H9 (cell line): Measurements from ENCODE around the gene NEMP1. TPM values are rescaled to one million over a fixed set of nuclear protein-coding genes. Genes with fewer than 3 reads are reported as not detected.

Experiments
- DNase-seq: peaks from one replicate; pipeline ENCODE4 v3.0.0-alpha.2; 2017
- H2AFZ ChIP-seq: one replicate; pipeline ENCODE4 v1.6.1; 2013; ENCODE audit warnings: mild to moderate bottlenecking, low read length, control low read depth, moderate library complexity
- H2AK5ac ChIP-seq: 2 replicates; pipeline ENCODE4 v1.6.1; 2013; ENCODE audit warnings: low read length, control low read depth, mixed read lengths; ENCODE audit not compliant: insufficient read length
- H2BK120ac ChIP-seq: one replicate; pipeline ENCODE4 v1.6.1; 2013; ENCODE audit warnings: low read depth, mild to moderate bottlenecking, low read length, control low read depth, inconsistent platforms; ENCODE audit not compliant: poor library complexity, severe bottlenecking
- H2BK12ac ChIP-seq: 2 replicates; pipeline ENCODE4 v1.6.1; 2013; ENCODE audit warnings: low read length, control low read depth, mixed read lengths, low read depth; ENCODE audit not compliant: insufficient read length
- H2BK15ac ChIP-seq: 2 replicates; pipeline ENCODE4 v1.6.1; 2013; ENCODE audit warnings: low read depth, low read length, control low read depth
- H2BK20ac ChIP-seq: one replicate; pipeline ENCODE4 v1.6.1; 2013; ENCODE audit warnings: low read depth, mild to moderate bottlenecking, low read length, control low read depth, inconsistent platforms; ENCODE audit not compliant: poor library complexity, severe bottlenecking
- H2BK5ac ChIP-seq: 2 replicates; pipeline ENCODE4 v1.6.1; 2013; ENCODE audit warnings: low read length, control low read depth, mixed read lengths; ENCODE audit not compliant: insufficient read length
- H3K14ac ChIP-seq: 2 replicates; pipeline ENCODE4 v1.6.1; 2013; ENCODE audit warnings: low read length, control low read depth; ENCODE audit not compliant: insufficient read depth
- H3K18ac ChIP-seq: 2 replicates; pipeline ENCODE4 v1.6.1; 2013; ENCODE audit warnings: low read depth, mild to moderate bottlenecking, mixed read lengths, low read length, control low read depth; ENCODE audit not compliant: insufficient read length
- H3K23ac ChIP-seq: 2 replicates; pipeline ENCODE4 v1.6.1; 2013; ENCODE audit warnings: low read length, control low read depth, mixed read lengths, low read depth; ENCODE audit not compliant: insufficient read length
- H3K23me2 ChIP-seq: 2 replicates; pipeline ENCODE4 v1.6.1; 2013; ENCODE audit warnings: low read depth, mild to moderate bottlenecking, mixed read lengths, low read length, control low read depth; ENCODE audit not compliant: insufficient read length, poor library complexity, severe bottlenecking
- H3K27ac ChIP-seq: 2 replicates; pipeline ENCODE4 v1.5.1; 2013; ENCODE audit warnings: low read length, control low read depth, mixed read lengths, low read depth; ENCODE audit not compliant: insufficient read length
- H3K27me3 ChIP-seq: 2 replicates; pipeline ENCODE4 v1.6.1; 2013; ENCODE audit warnings: low read length, control low read depth, inconsistent platforms; ENCODE audit not compliant: insufficient read depth
- H3K4ac ChIP-seq: 2 replicates; pipeline ENCODE4 v1.6.1; 2013; ENCODE audit warnings: low read depth, mild to moderate bottlenecking, control low read depth, inconsistent platforms, low read length, moderate library complexity
- H3K4me1 ChIP-seq: 2 replicates; pipeline ENCODE4 v1.6.1; 2013; ENCODE audit warnings: low read length, control low read depth, inconsistent platforms; ENCODE audit not compliant: insufficient read depth
- H3K4me2 ChIP-seq: 2 replicates; pipeline ENCODE4 v1.6.1; 2013; ENCODE audit warnings: low read length, control low read depth, mixed read lengths; ENCODE audit not compliant: insufficient read length, insufficient read depth
- H3K56ac ChIP-seq: 2 replicates; pipeline ENCODE4 v1.6.1; 2013; ENCODE audit warnings: low read depth, mild to moderate bottlenecking, mixed read lengths, low read length, control low read depth; ENCODE audit not compliant: insufficient read length
- H3K79me1 ChIP-seq: 2 replicates; pipeline ENCODE4 v1.6.1; 2013; ENCODE audit warnings: low read depth, mild to moderate bottlenecking, moderate library complexity, low read length, control low read depth, inconsistent platforms; ENCODE audit not compliant: insufficient read depth, poor library complexity, severe bottlenecking
- H3K79me2 ChIP-seq: 2 replicates; pipeline ENCODE4 v1.6.1; 2013; ENCODE audit warnings: low read length, control low read depth, inconsistent platforms; ENCODE audit not compliant: insufficient read depth
- H3K9ac ChIP-seq: 2 replicates; pipeline ENCODE4 v1.6.1; 2013; ENCODE audit warnings: low read length, control low read depth, mixed read lengths; ENCODE audit not compliant: insufficient read length; ENCODE audit errors: extremely low read depth
- H3K9me3 ChIP-seq: one replicate; pipeline ENCODE4 v1.6.1; 2013; ENCODE audit warnings: low read depth, low read length, inconsistent platforms; ENCODE audit not compliant: control insufficient read depth
- H3T11ph ChIP-seq: one replicate; pipeline ENCODE4 v1.6.1; 2013; ENCODE audit warnings: mild to moderate bottlenecking, low read length, control low read depth, inconsistent platforms
- H4K20me1 ChIP-seq: one replicate; pipeline ENCODE4 v1.6.1; 2013; ENCODE audit not compliant: control insufficient read depth, insufficient read length, insufficient read depth
- H4K5ac ChIP-seq: 2 replicates; pipeline ENCODE4 v1.6.1; 2013; ENCODE audit warnings: low read depth, mild to moderate bottlenecking, mixed read lengths, low read length, control low read depth; ENCODE audit not compliant: insufficient read length
- H4K8ac ChIP-seq: replicated peaks from 2 replicates; pipeline ENCODE4 v1.6.1; 2013; ENCODE audit warnings: low read length, control low read depth, mixed read lengths, low read depth; ENCODE audit not compliant: insufficient read length
- H4K91ac ChIP-seq: 2 replicates; pipeline ENCODE4 v1.6.1; 2013; ENCODE audit warnings: low read depth, mild to moderate bottlenecking, moderate library complexity, mixed read lengths, low read length, control low read depth; ENCODE audit not compliant: insufficient read length
- H3K27ac Mint-ChIP-seq, 3 experiments: 2 replicates in 2 of 3; 3 replicates in 1 of 3; pipeline ENCODE4 v1.8.0; 2020 to 2021; ENCODE audit warnings: mixed read lengths in 3 of 3, mild to moderate bottlenecking in 1 of 3, moderate library complexity in 1 of 3
- H3K27me3 Mint-ChIP-seq: 2 replicates; pipeline ENCODE4 v1.8.0; 2021; ENCODE audit warnings: low read depth, mild to moderate bottlenecking, moderate library complexity, mixed read lengths
- H3K36me3 Mint-ChIP-seq, 3 experiments: 2 replicates in 2 of 3; 3 replicates in 1 of 3; pipeline ENCODE4 v1.8.0; 2020 to 2021; ENCODE audit warnings: low read depth in 3 of 3, mixed read lengths in 3 of 3; ENCODE audit not compliant: insufficient read depth in 1 of 3
- H3K4me1 Mint-ChIP-seq, 2 experiments: 2 replicates each; pipeline ENCODE4 v1.8.0; 2020; ENCODE audit warnings: mixed read lengths in 2 of 2
- H3K4me3 Mint-ChIP-seq, 2 experiments: 2 replicates in 1 of 2; 3 replicates in 1 of 2; pipeline ENCODE4 v1.8.0; 2020 to 2021; ENCODE audit warnings: mild to moderate bottlenecking in 2 of 2, mixed read lengths in 2 of 2, moderate library complexity in 1 of 2
- H3K9me3 Mint-ChIP-seq, 2 experiments: 2 replicates in 1 of 2; 3 replicates in 1 of 2; pipeline ENCODE4 v1.8.0; 2020; ENCODE audit warnings: mild to moderate bottlenecking in 2 of 2, mixed read lengths in 2 of 2, moderate library complexity in 1 of 2
- CTCF ChIP-seq: fragments of 200-600 bp; sonication (generic); conservative IDR thresholded peaks from 3 replicates; pipeline ENCODE4 v1.8.0; 2021; ENCODE audit warnings: antibody characterized with exemption, mild to moderate bottlenecking
- WGBS: extraction: QIAGEN DNeasy Blood & Tissue Kit; methylation state at CpG from one replicate; pipeline ENCODE4 v1.1.7; 2013; ENCODE audit warnings: missing lambda C conversion rate, low lambda C conversion rate, mixed read lengths; ENCODE audit not compliant: insufficient read length; ENCODE audit errors: extremely low coverage; 5-methylcytosine and 5-hydroxymethylcytosine counted together
- total RNA-seq: library from RNA; stranded (reverse); gene quantifications from 2 replicates; pipeline ENCODE4 v1.2.1, GENCODE V29; 2021

Gene NEMP1
- total RNA-seq, 1 experiment from 2014 or later = 50.1 TPM

- Histone ChIP-seq H4K91ac (no peak overlapping the region), H2BK15ac (no peak overlapping the region), H3K18ac (no peak overlapping the region), H3K79me1 (no peaks in the 10 kb centered on the region), H2BK120ac (no peak overlapping the region), H3K79me2 (no peaks in the 10 kb centered on the region), H2BK5ac (no peak overlapping the region), H2AFZ (no peak overlapping the region), H3K4me2 (no peak overlapping the region), H4K20me1 (no peaks in the 10 kb centered on the region), H4K5ac (no peak overlapping the region), H4K8ac (no peak overlapping the region), H3K23ac (no peak overlapping the region), H2AK5ac (no peak overlapping the region), H3K4ac (no peak overlapping the region), H3T11ph (no peak overlapping the region), H3K4me1 (no peaks in the 10 kb centered on the region), H3K27ac (no peak overlapping the region), H2BK20ac (no peak overlapping the region), H3K23me2 (no peaks in the 10 kb centered on the region), H3K14ac (no peak overlapping the region), H3K56ac (no peak overlapping the region), H3K9ac (no peak overlapping the region), H3K9me3 (no peaks in the 10 kb centered on the region), H2BK12ac (no peak overlapping the region), H3K27me3 (no peaks in the 10 kb centered on the region)
- DNase-seq = no peak
- no peak overlapping the region for H3K4me3 Mint-ChIP-seq
- peaks cover 10 to 11% of the 10 kb centered on the region in 2 experiments for H3K4me1 Mint-ChIP-seq
- no peak overlapping the region for H3K27ac Mint-ChIP-seq
- H3K9me3 Mint-ChIP-seq = no peaks in the 10 kb centered on the region; a peak in 1 of 5 replicates
- no peak for TF ChIP-seq CTCF
- no peaks in the 10 kb centered on the region for H3K36me3 Mint-ChIP-seq
- peaks cover 6% of the 10 kb centered on the region for H3K27me3 Mint-ChIP-seq
- no CpG with 5 or more reads among the region's 5 CpGs for WGBS
Measured at GRCh38 chr12:57116580-57117281, 38.1 kb upstream of the NEMP1 start.
